Measurements from ENCODE around the gene GUCA1A. TPM values are rescaled to one million over a fixed set of nuclear protein-coding genes. Genes with fewer than 3 reads are reported as not detected.
"Not testable (repeated sequence)": the region's sequence is repeated elsewhere in the genome, so short reads cannot be mapped to it uniquely, and the experiment has no call there.

The GUCA1A gene
- total RNA-seq, 2 experiments from 2014 or later: not detected

DNA sequence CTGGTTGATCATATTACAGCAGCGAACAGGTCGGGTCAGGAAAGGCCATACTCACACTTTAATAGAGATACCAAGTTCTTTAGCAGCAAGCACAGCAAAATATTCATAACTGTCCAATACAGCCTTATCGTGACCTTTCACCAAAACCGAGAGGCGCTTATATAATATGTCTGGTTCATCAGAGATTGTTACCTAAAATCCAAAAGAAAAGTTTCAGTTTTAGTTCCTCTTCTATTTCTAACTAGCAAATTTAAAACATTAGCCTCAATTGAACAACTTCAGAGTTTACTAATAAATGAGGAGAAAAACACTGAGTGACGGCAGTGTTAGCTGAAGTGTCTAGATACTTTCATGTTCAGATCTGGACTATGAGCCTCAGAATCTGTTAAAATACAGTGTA lies 38.6 kb downstream of the GUCA1A start:
- TF ChIP-seq, protein P1, sequence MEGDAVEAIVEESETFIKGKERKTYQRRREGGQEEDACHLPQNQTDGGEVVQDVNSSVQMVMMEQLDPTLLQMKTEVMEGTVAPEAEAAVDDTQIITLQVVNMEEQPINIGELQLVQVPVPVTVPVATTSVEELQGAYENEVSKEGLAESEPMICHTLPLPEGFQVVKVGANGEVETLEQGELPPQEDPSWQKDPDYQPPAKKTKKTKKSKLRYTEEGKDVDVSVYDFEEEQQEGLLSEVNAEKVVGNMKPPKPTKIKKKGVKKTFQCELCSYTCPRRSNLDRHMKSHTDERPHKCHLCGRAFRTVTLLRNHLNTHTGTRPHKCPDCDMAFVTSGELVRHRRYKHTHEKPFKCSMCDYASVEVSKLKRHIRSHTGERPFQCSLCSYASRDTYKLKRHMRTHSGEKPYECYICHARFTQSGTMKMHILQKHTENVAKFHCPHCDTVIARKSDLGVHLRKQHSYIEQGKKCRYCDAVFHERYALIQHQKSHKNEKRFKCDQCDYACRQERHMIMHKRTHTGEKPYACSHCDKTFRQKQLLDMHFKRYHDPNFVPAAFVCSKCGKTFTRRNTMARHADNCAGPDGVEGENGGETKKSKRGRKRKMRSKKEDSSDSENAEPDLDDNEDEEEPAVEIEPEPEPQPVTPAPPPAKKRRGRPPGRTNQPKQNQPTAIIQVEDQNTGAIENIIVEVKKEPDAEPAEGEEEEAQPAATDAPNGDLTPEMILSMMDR (IDR thresholded peaks at IDR 0.05): no peak
- ATAC-seq (ENCODE audit: poor library complexity) (no peak), DNase-seq (no peak)
- H3K4me1 ChIP-seq (ENCODE audit: insufficient read depth, low read length): peaks cover 16% of the 10 kb centered on the region
- CTCF ChIA-PET: no interaction called here
- H3K27me3 Mint-ChIP-seq: no peaks in the 10 kb centered on the region
- H3K36me3 ChIP-seq (ENCODE audit: insufficient read depth, low read length): peaks cover 64% of the 10 kb centered on the region
- intact Hi-C loops (cut with DNase I, micrococcal nuclease): loop anchor here in 1 of 2 experiments (5.0 to 10.0 kb wide), 2 partner anchors 134 to 167 kb away; no protein-coding TSS in a partner anchor
- H3K4me1 Mint-ChIP-seq (ENCODE audit: low read depth): peaks cover 17% of the 10 kb centered on the region
- no peak overlapping the region for H3K27ac Mint-ChIP-seq
- no peaks in the 10 kb centered on the region for H3K9me3 Mint-ChIP-seq
- no peak overlapping the region for H3K27ac ChIP-seq (ENCODE audit: low read depth in 1 of 2, low read length in 2 of 2)
- POLR2A ChIA-PET: no interaction called here
- H3K4me3 ChIP-seq (ENCODE audit: low read length): no peak overlapping the region
- no peak overlapping the region for H3K4me3 Mint-ChIP-seq
- H3K9me3 ChIP-seq (ENCODE audit: control insufficient read depth in 1 of 2, insufficient read depth in 1 of 2, low read length in 2 of 2): no peaks in the 10 kb centered on the region
- H3K27me3 ChIP-seq (ENCODE audit: control insufficient read depth in 1 of 2, insufficient read depth in 2 of 2, low read length in 2 of 2): no peaks in the 10 kb centered on the region
- peaks cover 76% of the 10 kb centered on the region for H3K36me3 Mint-ChIP-seq (ENCODE audit: low read depth)

DNA sequence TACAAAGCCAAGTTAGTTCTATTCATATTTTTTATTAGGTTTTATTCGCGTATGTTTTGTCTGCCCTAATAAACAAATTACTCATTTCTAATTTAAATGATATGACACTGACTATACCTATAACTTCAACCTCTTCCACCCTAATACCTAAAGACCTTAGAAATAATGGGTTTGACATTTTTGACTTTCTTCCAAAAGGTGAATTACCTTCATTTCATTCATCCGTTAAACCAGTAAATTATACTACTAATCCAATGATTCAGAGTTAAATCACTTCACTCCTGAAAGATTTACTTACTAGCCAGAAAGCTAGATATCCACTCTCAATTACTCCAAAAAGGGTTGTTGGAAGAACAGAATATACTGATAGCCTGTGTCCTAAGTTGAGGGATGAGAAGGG lies 39.3 kb downstream of the GUCA1A start:
- Histone ChIP-seq H3K27ac (ENCODE audit: low read depth in 1 of 2, low read length in 2 of 2) (no peak overlapping the region), H3K9me3 (ENCODE audit: control insufficient read depth in 1 of 2, insufficient read depth in 1 of 2, low read length in 2 of 2) (no peaks in the 10 kb centered on the region), H3K36me3 (ENCODE audit: insufficient read depth, low read length) (peaks cover 59% of the 10 kb centered on the region), H3K27me3 (ENCODE audit: control insufficient read depth in 1 of 2, insufficient read depth in 2 of 2, low read length in 2 of 2) (no peaks in the 10 kb centered on the region), H3K4me3 (ENCODE audit: low read length) (no peak overlapping the region), H3K4me1 (ENCODE audit: insufficient read depth, low read length) (peaks cover 20% of the 10 kb centered on the region)
- TF ChIP-seq, protein P1 (IDR thresholded peaks at IDR 0.05): no peak
- no peak for DNase-seq
- no peak for ATAC-seq (ENCODE audit: poor library complexity)
- peaks cover 70% of the 10 kb centered on the region for H3K36me3 Mint-ChIP-seq (ENCODE audit: low read depth)
- no peak overlapping the region for H3K27ac Mint-ChIP-seq
- H3K9me3 Mint-ChIP-seq: no peaks in the 10 kb centered on the region
- CTCF ChIA-PET: no interaction called here
- no peak overlapping the region for H3K4me3 Mint-ChIP-seq
- peaks cover 21% of the 10 kb centered on the region for H3K4me1 Mint-ChIP-seq (ENCODE audit: low read depth)
- H3K27me3 Mint-ChIP-seq: no peaks in the 10 kb centered on the region
- intact Hi-C loops (cut with DNase I, micrococcal nuclease): loop anchor here in 1 of 2 experiments (5.0 to 10.0 kb wide), 2 partner anchors 135 to 168 kb away; no protein-coding TSS in a partner anchor
- POLR2A ChIA-PET: no interaction called here

DNA sequence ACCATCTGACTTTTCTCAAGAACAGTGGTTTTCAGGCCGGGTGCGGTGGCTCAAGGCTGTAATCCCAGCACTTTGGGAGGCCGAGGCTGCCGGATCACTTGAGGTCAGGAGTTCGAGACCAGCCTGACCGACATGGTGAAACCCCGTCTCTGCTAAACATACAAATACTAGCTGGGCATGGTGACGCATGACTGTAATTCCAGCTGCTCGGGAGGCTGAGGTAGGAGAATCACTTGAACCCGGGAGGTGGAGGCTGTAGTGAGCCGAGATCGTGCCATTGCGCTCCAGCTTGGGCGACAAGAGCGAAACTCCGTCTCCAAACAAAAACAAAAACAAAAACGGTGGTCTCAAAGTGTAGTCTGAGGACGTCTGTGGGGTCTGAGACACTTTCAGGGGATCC lies 43.3 kb downstream of the GUCA1A start:
- peak overlapping the region; percentile 59 for H3K27ac Mint-ChIP-seq

More for the DNA sequence above, 43.3 kb downstream of the GUCA1A start:
- not testable (repeated sequence) for H3K27me3 Mint-ChIP-seq; H3K9me3 Mint-ChIP-seq; H3K9me3 ChIP-seq (ENCODE audit: control insufficient read depth in 1 of 2, insufficient read depth in 1 of 2, low read length in 2 of 2); DNase-seq; H3K27ac ChIP-seq (ENCODE audit: low read depth in 1 of 2, low read length in 2 of 2); H3K27me3 ChIP-seq (ENCODE audit: control insufficient read depth in 1 of 2, insufficient read depth in 2 of 2, low read length in 2 of 2); ATAC-seq (ENCODE audit: poor library complexity); H3K4me3 ChIP-seq (ENCODE audit: low read length)
- H3K4me1 Mint-ChIP-seq (ENCODE audit: low read depth): peaks cover 26% of the 10 kb centered on the region
- H3K4me3 Mint-ChIP-seq: peak overlapping the region; percentile 77
- ChIA-PET POLR2A (interaction anchor here (0.6 to 1.4 kb wide), 4 partner anchors 10 to 571 kb away, joined by 3 to 12 read pairs (median 4); partner anchors contain the start of gene TOMM6), CTCF (interaction anchor here (1.0 to 1.5 kb wide), 4 partner anchors 112 to 1013 kb away, joined by 3 to 6 read pairs (median 4); partner anchors contain the start of genes DNPH1 and UBR2)
- peaks cover 35% of the 10 kb centered on the region for H3K36me3 Mint-ChIP-seq (ENCODE audit: low read depth)
- Histone ChIP-seq H3K36me3 (ENCODE audit: insufficient read depth, low read length) (peaks cover 24% of the 10 kb centered on the region), H3K4me1 (ENCODE audit: insufficient read depth, low read length) (peaks cover 26% of the 10 kb centered on the region)
- intact Hi-C loops (cut with DNase I, micrococcal nuclease): loop anchor here (2.0 to 10.0 kb wide), 8 partner anchors 166 to 796 kb away; partner anchors contain the start of genes BYSL (in 1 of the 2), MEA1 (in 1 of the 2), MED20 (in 1 of the 2) and RPL7L1 (in 1 of the 2)

All from CD4-positive, alpha-beta T cell (primary cell).